HepG2 (cell line): ENCODE results near the gene GCLM. TPM values are rescaled to one million over a fixed set of nuclear protein-coding genes. Genes with fewer than 3 reads are reported as not detected.

ENCODE experiments used
- ATAC-seq: fragments of 200-7000 bp; cut with Tn5 transposase; 3 replicates; pipeline ENCODE4 v1.9.1; 2020; ENCODE audit warnings: mild to moderate bottlenecking, moderate library complexity
- BruUV-seq: library from RNA; stranded (reverse); fragments of 400-500 nt; replicated peaks from 2 replicates; lab custom pipeline; 2021; lab: Mats Ljungman, UMichigan
- CTCF ChIA-PET: fragments of 300-600 bp; formaldehyde crosslinking; extraction: SDS; loops from one replicate; lab custom pipeline; 2021; ENCODE audit warnings: low total read pairs, inconsistent platforms, low intra/inter-chr PET ratio; lab: Yijun Ruan, JAX
- POLR2A ChIA-PET: fragments of 350-600 bp; sonication (Branson Sonifier 250); formaldehyde crosslinking; loops from one replicate; lab custom pipeline; 2020; ENCODE audit warnings: antibody characterized with exemption, inconsistent platforms; lab: Yijun Ruan, JAX
- DNase-seq: peaks from one replicate; pipeline ENCODE4 v3.0.0-alpha.2; 2015; ENCODE audit warnings: low spot score
- FAIRE-seq: peaks from 3 replicates; lab custom pipeline; 2011; peaks lifted over from hg19 to GRCh38; lab: Jason Lieb, UNC
- H2AFZ ChIP-seq: one replicate; pipeline ENCODE4 v1.6.1; 2011; ENCODE audit warnings: low read length, inconsistent platforms
- H3K27ac ChIP-seq: fragments of 300-600 bp; 3 replicates; pipeline ENCODE4 v1.8.0; 2011; ENCODE audit warnings: mixed run types, mild to moderate bottlenecking, mixed read lengths, low read length, inconsistent platforms; ENCODE audit not compliant: insufficient read depth; ENCODE audit errors: extremely low read length
- H3K27me3 ChIP-seq, 2 experiments: fragments of 200-600 bp in 1 of 2; 2 replicates in 1 of 2; 3 replicates in 1 of 2; pipeline versions ENCODE4 v1.6.0 to v1.8.0; 2011; ENCODE audit warnings: low read length in 2 of 2, mild to moderate bottlenecking in 2 of 2, moderate library complexity in 2 of 2, inconsistent platforms in 1 of 2; ENCODE audit not compliant: insufficient read depth in 2 of 2, control insufficient read depth in 1 of 2
- H3K36me3 ChIP-seq, 2 experiments: fragments of 200-600 bp in 1 of 2; replicated peaks in 1 of 2; 2 replicates in 1 of 2; 3 replicates in 1 of 2; pipeline versions ENCODE4 v1.5.1 to v1.8.0; 2011; ENCODE audit warnings: low read length in 2 of 2, inconsistent platforms in 1 of 2; ENCODE audit not compliant: insufficient read depth in 2 of 2, control insufficient read depth in 1 of 2
- H3K4me1 ChIP-seq: 2 replicates; pipeline ENCODE4 v1.5.1; 2012; ENCODE audit warnings: low read length, inconsistent platforms; ENCODE audit not compliant: insufficient read depth
- H3K4me2 ChIP-seq: 2 replicates; pipeline ENCODE4 v1.6.0; 2011; ENCODE audit warnings: low read depth, low read length, inconsistent platforms
- H3K4me3 ChIP-seq, 3 experiments: fragments of 200-600 bp in 1 of 3; sonication (generic), shearing (Covaris generic) in 1 of 3; replicated peaks in 1 of 3; 2 replicates each; pipeline ENCODE4 v1.5.1; 2011 to 2016; ENCODE audit warnings: low read length in 3 of 3, inconsistent platforms in 2 of 3, low read depth in 2 of 3, mild to moderate bottlenecking in 2 of 3, control low read depth in 1 of 3, mixed read lengths in 1 of 3; ENCODE audit not compliant: insufficient read depth in 1 of 3
- H3K79me2 ChIP-seq: one replicate; pipeline ENCODE4 v1.6.1; 2011; ENCODE audit warnings: low read length, inconsistent platforms; ENCODE audit not compliant: insufficient read depth
- H3K9ac ChIP-seq: 2 replicates; pipeline ENCODE4 v1.6.0; 2011; ENCODE audit warnings: mild to moderate bottlenecking, low read depth, low read length, inconsistent platforms; ENCODE audit not compliant: insufficient read depth
- H3K9me3 ChIP-seq: 2 replicates; pipeline ENCODE4 v1.5.1; 2012; ENCODE audit warnings: mild to moderate bottlenecking, low read length
- H4K20me1 ChIP-seq: 2 replicates; pipeline ENCODE4 v1.6.0; 2011; ENCODE audit warnings: inconsistent platforms, mild to moderate bottlenecking, low read length, moderate library complexity; ENCODE audit not compliant: insufficient read depth
- CENPBD1 ChIP-seq: sonication (generic); formaldehyde crosslinking; IDR thresholded peaks from 2 replicates; pipeline ENCODE4 v1.8.0; 2022; ENCODE audit warnings: missing genetic modification reagents, low read depth, mild to moderate bottlenecking, borderline replicate concordance
- EHMT2 ChIP-seq: fragments of 200-600 bp; sonication (generic); IDR thresholded peaks from 2 replicates; pipeline ENCODE4 v1.7.0; 2017; ENCODE audit warnings: antibody characterized with exemption, low read depth, low read length, borderline replicate concordance
- KDM2A ChIP-seq: sonication (generic); formaldehyde crosslinking; IDR thresholded peaks from 2 replicates; pipeline ENCODE4 v1.4.0; 2020; ENCODE audit warnings: low read depth, missing genetic modification reagents, borderline replicate concordance
- NR2F1 ChIP-seq, 2 experiments: fragments of 450-650 bp in 1 of 2; formaldehyde crosslinking in 1 of 2; IDR thresholded peaks; 2 replicates each; pipeline versions ENCODE4 v1.5.0 to v1.6.1; 2016 to 2020; ENCODE audit warnings: mild to moderate bottlenecking in 1 of 2, missing compliant biosample characterization in 1 of 2, missing genetic modification reagents in 1 of 2, moderate library complexity in 1 of 2
- SNAPC2 ChIP-seq: sonication (generic); formaldehyde crosslinking; IDR thresholded peaks from 2 replicates; pipeline ENCODE4 v1.8.1; 2022; ENCODE audit warnings: mild to moderate bottlenecking, missing genetic modification reagents
- THAP11 ChIP-seq: IDR thresholded peaks from 2 replicates; pipeline ENCODE4 v1.6.1; 2016; ENCODE audit warnings: missing biosample characterization, missing genetic modification reagents
- ZNF263 ChIP-seq: sonication (generic); formaldehyde crosslinking; IDR thresholded peaks from 2 replicates; pipeline ENCODE4 v1.4.0; 2020; ENCODE audit warnings: missing genetic modification reagents
- ZNF770 ChIP-seq: sonication (generic); formaldehyde crosslinking; IDR thresholded peaks from 2 replicates; pipeline ENCODE4 v1.5.0; 2020; ENCODE audit warnings: mild to moderate bottlenecking, missing genetic modification reagents
- ZNF839 ChIP-seq: sonication (generic); formaldehyde crosslinking; IDR thresholded peaks from 2 replicates; pipeline ENCODE4 v1.4.0; 2020; ENCODE audit warnings: missing genetic modification reagents, mild to moderate bottlenecking, borderline replicate concordance
- WGBS: methylation state at CpG from one replicate; pipeline ENCODE4 v1.1.6; 2017; ENCODE audit warnings: low lambda C conversion rate; 5-methylcytosine and 5-hydroxymethylcytosine counted together
- in situ Hi-C: cut with HindIII; loops from 2 replicates; pipeline ENCODE4 v1.10.0; 2017; ENCODE audit warnings: low pct_unique_long_range_greater_than_20kb; ENCODE audit not compliant: extremely low pct_ligation_motif_present
- intact Hi-C: fragments of 100-400 bp; cut with micrococcal nuclease; formaldehyde crosslinking; loops from one replicate; pipeline ENCODE4 v1.10.0; 2022; ENCODE audit not compliant: unreplicated experiment
- polyA plus RNA-seq, 8 experiments: library from polyadenylated mRNA; depleted of rRNA in 3 of 8; stranded (reverse) in 7 of 8; unstranded in 1 of 8; fragments of >200 nt; fragmentation: Illumina TruSeq in 4 of 8; extraction: Trizol in 4 of 8; gene quantifications; 2 replicates each; pipeline versions ENCODE4 v1.2.1 to v1.2.3, GENCODE V29; 2011 to 2016; ENCODE audit warnings: low read depth in 4 of 8, missing spikeins in 1 of 8, mixed read lengths in 1 of 8; ENCODE audit not compliant: insufficient read depth in 1 of 8
- total RNA-seq, 5 experiments: library from RNA; depleted of rRNA; stranded (reverse); fragments of >200 nt; fragmentation: Illumina TruSeq; extraction: Trizol; gene quantifications; 2 replicates each; pipeline ENCODE4 v1.2.3, GENCODE V29; 2016; ENCODE audit warnings: low read depth in 1 of 5

GCLM gene
- total and polyA plus RNA-seq, 2 of the 13 experiments (the other 11 are each of a cell fraction or from before 2014, with no cell fraction given) = 8.7 to 29.9 TPM

GRCh38 chr1:93839307-93839706 is 69.9 kb downstream of the GCLM start:
- in situ Hi-C loops = no loop called here
- no peak overlapping the region for H2AFZ ChIP-seq
- TF ChIP-seq EHMT2 (no peak), SNAPC2 (CRISPR knock-in tag) (no peak), THAP11 (CRISPR knock-in tag) (no peak), KDM2A (CRISPR knock-in tag) (no peak), ZNF839 (CRISPR knock-in tag) (no peak), CENPBD1 (CRISPR knock-in tag) (no peak), NR2F1 (CRISPR knock-in tag; IDR thresholded peaks at IDR 0.05) (no peak), ZNF263 (no peak), ZNF770 (CRISPR knock-in tag) (no peak)
- H3K4me2 ChIP-seq = no peak overlapping the region
- ChIA-PET POLR2A (no interaction called here), CTCF (no interaction called here)
- H3K36me3 ChIP-seq = no peaks in the 10 kb centered on the region
- H3K4me3 ChIP-seq = no peak overlapping the region
- FAIRE-seq (no peak), ATAC-seq (no peak), DNase-seq (no peak)
- WGBS = 43% methylated on average over 1 of the region's 1 CpG
- no peaks in the 10 kb centered on the region for H3K9me3 ChIP-seq
- H3K4me1 ChIP-seq = peaks cover 5% of the 10 kb centered on the region
- BruUV-seq = no TSS peak
- intact Hi-C loops = no loop called here
- no peak overlapping the region for H3K27ac ChIP-seq
- no peaks in the 10 kb centered on the region for H4K20me1 ChIP-seq
- no peak overlapping the region for H3K9ac ChIP-seq
- H3K79me2 ChIP-seq = no peaks in the 10 kb centered on the region
- H3K27me3 ChIP-seq = no peaks in the 10 kb centered on the region; a peak in 1 of 5 replicates
